ENCODE measurements around the gene DCAKD. TPM values are rescaled to one million over a fixed set of nuclear protein-coding genes. Genes with fewer than 3 reads are reported as not detected.

Gene DCAKD
- total and polyA plus RNA-seq, 2 of the 8 experiments (the other 6 are each of a cell fraction or from before 2014, with no cell fraction given), result 35.6 to 52.9 TPM

GRCh38 chr17:45086391-45086790 is 35.0 kb upstream of the DCAKD start (continued):
- TF ChIP-seq, protein P1, sequence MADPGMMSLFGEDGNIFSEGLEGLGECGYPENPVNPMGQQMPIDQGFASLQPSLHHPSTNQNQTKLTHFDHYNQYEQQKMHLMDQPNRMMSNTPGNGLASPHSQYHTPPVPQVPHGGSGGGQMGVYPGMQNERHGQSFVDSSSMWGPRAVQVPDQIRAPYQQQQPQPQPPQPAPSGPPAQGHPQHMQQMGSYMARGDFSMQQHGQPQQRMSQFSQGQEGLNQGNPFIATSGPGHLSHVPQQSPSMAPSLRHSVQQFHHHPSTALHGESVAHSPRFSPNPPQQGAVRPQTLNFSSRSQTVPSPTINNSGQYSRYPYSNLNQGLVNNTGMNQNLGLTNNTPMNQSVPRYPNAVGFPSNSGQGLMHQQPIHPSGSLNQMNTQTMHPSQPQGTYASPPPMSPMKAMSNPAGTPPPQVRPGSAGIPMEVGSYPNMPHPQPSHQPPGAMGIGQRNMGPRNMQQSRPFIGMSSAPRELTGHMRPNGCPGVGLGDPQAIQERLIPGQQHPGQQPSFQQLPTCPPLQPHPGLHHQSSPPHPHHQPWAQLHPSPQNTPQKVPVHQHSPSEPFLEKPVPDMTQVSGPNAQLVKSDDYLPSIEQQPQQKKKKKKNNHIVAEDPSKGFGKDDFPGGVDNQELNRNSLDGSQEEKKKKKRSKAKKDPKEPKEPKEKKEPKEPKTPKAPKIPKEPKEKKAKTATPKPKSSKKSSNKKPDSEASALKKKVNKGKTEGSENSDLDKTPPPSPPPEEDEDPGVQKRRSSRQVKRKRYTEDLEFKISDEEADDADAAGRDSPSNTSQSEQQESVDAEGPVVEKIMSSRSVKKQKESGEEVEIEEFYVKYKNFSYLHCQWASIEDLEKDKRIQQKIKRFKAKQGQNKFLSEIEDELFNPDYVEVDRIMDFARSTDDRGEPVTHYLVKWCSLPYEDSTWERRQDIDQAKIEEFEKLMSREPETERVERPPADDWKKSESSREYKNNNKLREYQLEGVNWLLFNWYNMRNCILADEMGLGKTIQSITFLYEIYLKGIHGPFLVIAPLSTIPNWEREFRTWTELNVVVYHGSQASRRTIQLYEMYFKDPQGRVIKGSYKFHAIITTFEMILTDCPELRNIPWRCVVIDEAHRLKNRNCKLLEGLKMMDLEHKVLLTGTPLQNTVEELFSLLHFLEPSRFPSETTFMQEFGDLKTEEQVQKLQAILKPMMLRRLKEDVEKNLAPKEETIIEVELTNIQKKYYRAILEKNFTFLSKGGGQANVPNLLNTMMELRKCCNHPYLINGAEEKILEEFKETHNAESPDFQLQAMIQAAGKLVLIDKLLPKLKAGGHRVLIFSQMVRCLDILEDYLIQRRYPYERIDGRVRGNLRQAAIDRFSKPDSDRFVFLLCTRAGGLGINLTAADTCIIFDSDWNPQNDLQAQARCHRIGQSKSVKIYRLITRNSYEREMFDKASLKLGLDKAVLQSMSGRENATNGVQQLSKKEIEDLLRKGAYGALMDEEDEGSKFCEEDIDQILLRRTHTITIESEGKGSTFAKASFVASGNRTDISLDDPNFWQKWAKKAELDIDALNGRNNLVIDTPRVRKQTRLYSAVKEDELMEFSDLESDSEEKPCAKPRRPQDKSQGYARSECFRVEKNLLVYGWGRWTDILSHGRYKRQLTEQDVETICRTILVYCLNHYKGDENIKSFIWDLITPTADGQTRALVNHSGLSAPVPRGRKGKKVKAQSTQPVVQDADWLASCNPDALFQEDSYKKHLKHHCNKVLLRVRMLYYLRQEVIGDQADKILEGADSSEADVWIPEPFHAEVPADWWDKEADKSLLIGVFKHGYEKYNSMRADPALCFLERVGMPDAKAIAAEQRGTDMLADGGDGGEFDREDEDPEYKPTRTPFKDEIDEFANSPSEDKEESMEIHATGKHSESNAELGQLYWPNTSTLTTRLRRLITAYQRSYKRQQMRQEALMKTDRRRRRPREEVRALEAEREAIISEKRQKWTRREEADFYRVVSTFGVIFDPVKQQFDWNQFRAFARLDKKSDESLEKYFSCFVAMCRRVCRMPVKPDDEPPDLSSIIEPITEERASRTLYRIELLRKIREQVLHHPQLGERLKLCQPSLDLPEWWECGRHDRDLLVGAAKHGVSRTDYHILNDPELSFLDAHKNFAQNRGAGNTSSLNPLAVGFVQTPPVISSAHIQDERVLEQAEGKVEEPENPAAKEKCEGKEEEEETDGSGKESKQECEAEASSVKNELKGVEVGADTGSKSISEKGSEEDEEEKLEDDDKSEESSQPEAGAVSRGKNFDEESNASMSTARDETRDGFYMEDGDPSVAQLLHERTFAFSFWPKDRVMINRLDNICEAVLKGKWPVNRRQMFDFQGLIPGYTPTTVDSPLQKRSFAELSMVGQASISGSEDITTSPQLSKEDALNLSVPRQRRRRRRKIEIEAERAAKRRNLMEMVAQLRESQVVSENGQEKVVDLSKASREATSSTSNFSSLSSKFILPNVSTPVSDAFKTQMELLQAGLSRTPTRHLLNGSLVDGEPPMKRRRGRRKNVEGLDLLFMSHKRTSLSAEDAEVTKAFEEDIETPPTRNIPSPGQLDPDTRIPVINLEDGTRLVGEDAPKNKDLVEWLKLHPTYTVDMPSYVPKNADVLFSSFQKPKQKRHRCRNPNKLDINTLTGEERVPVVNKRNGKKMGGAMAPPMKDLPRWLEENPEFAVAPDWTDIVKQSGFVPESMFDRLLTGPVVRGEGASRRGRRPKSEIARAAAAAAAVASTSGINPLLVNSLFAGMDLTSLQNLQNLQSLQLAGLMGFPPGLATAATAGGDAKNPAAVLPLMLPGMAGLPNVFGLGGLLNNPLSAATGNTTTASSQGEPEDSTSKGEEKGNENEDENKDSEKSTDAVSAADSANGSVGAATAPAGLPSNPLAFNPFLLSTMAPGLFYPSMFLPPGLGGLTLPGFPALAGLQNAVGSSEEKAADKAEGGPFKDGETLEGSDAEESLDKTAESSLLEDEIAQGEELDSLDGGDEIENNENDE (IDR thresholded peaks at IDR 0.05; ENCODE audit: insufficient replicate concordance, low read length), result no peak
- no peak for TF ChIP-seq CTCF (IDR thresholded peaks at IDR 0.05; ENCODE audit: control extremely low read depth in 1 of 3, insufficient read depth in 1 of 3, low read depth in 1 of 3, low read length in 3 of 3)
- TF ChIP-seq KDM5A (IDR thresholded peaks at IDR 0.05; ENCODE audit: low read length), result no peak
- no peak for TF ChIP-seq CEBPB (IDR thresholded peaks at IDR 0.05; ENCODE audit: low read depth, low read length)
- TF ChIP-seq ATF2 (IDR thresholded peaks at IDR 0.05; ENCODE audit: low read length), result no peak
- no peak for TF ChIP-seq TCF12 (IDR thresholded peaks at IDR 0.05; ENCODE audit: low read depth, low read length)
- TF ChIP-seq KDM1A (IDR thresholded peaks at IDR 0.05; ENCODE audit: borderline replicate concordance, low read length), result no peak
- no peak for TF ChIP-seq ZNF274 (IDR thresholded peaks at IDR 0.05; ENCODE audit: borderline replicate concordance, extremely low read depth, low read length)
